SK-N-SH (cell line): ENCODE results near the gene OVAAL. TPM values are rescaled to one million over a fixed set of nuclear protein-coding genes. Genes with fewer than 3 reads are reported as not detected.

Experiments used
- CTCF ChIA-PET: fragments of 300-600, 350-600 bp; formaldehyde crosslinking; extraction: SDS; loops from one replicate; lab custom pipeline; 2021; lab: Yijun Ruan, JAX
- POLR2A ChIA-PET: fragments of 350-600 bp; sonication (Branson Sonifier 250); formaldehyde crosslinking; extraction: SDS; loops from one replicate; lab custom pipeline; 2020; ENCODE audit warnings: antibody characterized with exemption, inconsistent platforms; lab: Yijun Ruan, JAX
- DNase-seq: peaks from one replicate; pipeline ENCODE4 v3.0.0; 2012
- H2AFZ ChIP-seq: fragments of 200-600 bp; sonication (generic); 2 replicates; pipeline ENCODE4 v1.8.1; 2016; ENCODE audit warnings: antibody characterized with exemption, mild to moderate bottlenecking, low read depth
- H3F3A ChIP-seq: fragments of 200-600 bp; sonication (generic); replicated peaks from 2 replicates; pipeline ENCODE3; 2016; ENCODE audit warnings: antibody characterized with exemption, mild to moderate bottlenecking; ENCODE audit not compliant: insufficient read depth
- H3K27ac ChIP-seq, 2 experiments: fragments of 200-500 bp in 1 of 2; fragments of 200-600 bp in 1 of 2; sonication (Bioruptor generic) in 1 of 2; sonication (generic), shearing (Covaris generic) in 1 of 2; 2 replicates each; pipeline versions ENCODE4 v1.5.1 to v1.6.1; 2014 to 2016; ENCODE audit warnings: low read depth in 2 of 2, inconsistent platforms in 1 of 2, low read length in 1 of 2, mild to moderate bottlenecking in 1 of 2, mixed read lengths in 1 of 2
- H3K27me3 ChIP-seq: fragments of 200-600 bp; sonication (generic), shearing (Covaris generic); 2 replicates; pipeline ENCODE4 v1.6.1; 2016; ENCODE audit warnings: mixed run types; ENCODE audit not compliant: insufficient read depth
- H3K36me3 ChIP-seq, 2 experiments: fragments of 200-500 bp in 1 of 2; fragments of 200-600 bp in 1 of 2; sonication (Bioruptor generic) in 1 of 2; sonication (generic) in 1 of 2; replicated peaks in 1 of 2; 2 replicates each; pipeline versions ENCODE3 to v1.5.1; 2014 to 2016; ENCODE audit warnings: low read length in 1 of 2, mild to moderate bottlenecking in 1 of 2; ENCODE audit not compliant: insufficient read depth in 2 of 2, control insufficient read depth in 1 of 2
- H3K4me1 ChIP-seq, 2 experiments: fragments of 200-500 bp in 1 of 2; fragments of 200-600 bp in 1 of 2; sonication (Bioruptor generic) in 1 of 2; sonication (generic), shearing (Covaris generic) in 1 of 2; 2 replicates each; pipeline versions ENCODE4 v1.5.1 to v1.6.1; 2014 to 2016; ENCODE audit warnings: low read depth in 1 of 2, low read length in 1 of 2, mixed run types in 1 of 2; ENCODE audit not compliant: insufficient read depth in 2 of 2, control insufficient read depth in 1 of 2
- H3K4me2 ChIP-seq: fragments of 200-600 bp; sonication (generic), shearing (Covaris generic); 2 replicates; pipeline ENCODE4 v1.6.1; 2017; ENCODE audit warnings: mixed run types
- H3K4me3 ChIP-seq, 2 experiments: fragments of 200-500 bp in 1 of 2; fragments of 200-600 bp in 1 of 2; sonication (Bioruptor generic) in 1 of 2; sonication (generic), shearing (Covaris generic) in 1 of 2; 2 replicates each; pipeline versions ENCODE4 v1.5.1 to v1.8.1; 2014 to 2016; ENCODE audit warnings: low read depth in 2 of 2, inconsistent platforms in 1 of 2, low read length in 1 of 2, mild to moderate bottlenecking in 1 of 2, mixed read lengths in 1 of 2, moderate library complexity in 1 of 2
- H3K79me2 ChIP-seq: fragments of 200-600 bp; sonication (generic); 2 replicates; pipeline ENCODE4 v1.8.1; 2017; ENCODE audit warnings: mild to moderate bottlenecking; ENCODE audit not compliant: insufficient read depth
- H3K9ac ChIP-seq: fragments of 200-600 bp; sonication (generic); 2 replicates; pipeline ENCODE4 v1.6.1; 2017; ENCODE audit warnings: mixed run types
- H3K9me2 ChIP-seq: fragments of 200-600 bp; sonication (generic); 2 replicates; pipeline ENCODE4 v1.6.1; 2017; ENCODE audit warnings: mixed run types
- H3K9me3 ChIP-seq: fragments of 200-600 bp; sonication (generic); 2 replicates; pipeline ENCODE4 v1.6.1; 2017; ENCODE audit warnings: mixed run types, mild to moderate bottlenecking, moderate library complexity
- H4K20me1 ChIP-seq: fragments of 200-600 bp; sonication (generic); 2 replicates; pipeline ENCODE4 v1.6.1; 2017; ENCODE audit warnings: mild to moderate bottlenecking, mixed run types; ENCODE audit not compliant: insufficient read depth
- EP300 ChIP-seq, 2 experiments: IDR thresholded peaks; 2 replicates each; pipeline versions ENCODE4 v1.4.0 to v1.6.1; 2012; ENCODE audit warnings: borderline replicate concordance in 1 of 2, low read depth in 1 of 2, low read length in 1 of 2
- EZH2phosphoT487 ChIP-seq: fragments of 200-600 bp; sonication (generic); IDR thresholded peaks from 2 replicates; pipeline ENCODE4 v1.6.1; 2017; ENCODE audit warnings: low read depth, mixed run types, mild to moderate bottlenecking, antibody characterized with exemption, moderate library complexity, borderline replicate concordance
- GABPA ChIP-seq: IDR thresholded peaks from 2 replicates; pipeline ENCODE4 v1.4.0; 2012; ENCODE audit warnings: low read depth, mild to moderate bottlenecking
- GATA2 ChIP-seq: sonication (generic); formaldehyde crosslinking; IDR thresholded peaks from 2 replicates; pipeline ENCODE4 v1.5.0; 2020; ENCODE audit warnings: mild to moderate bottlenecking, missing genetic modification reagents
- MEF2A ChIP-seq: IDR thresholded peaks from 2 replicates; pipeline ENCODE4 v1.4.0; 2012; ENCODE audit warnings: low read depth, borderline replicate concordance
- RAD21 ChIP-seq: IDR thresholded peaks from 2 replicates; pipeline ENCODE4 v1.6.1; 2012; ENCODE audit warnings: mild to moderate bottlenecking, low read length
- RCOR1 ChIP-seq: fragments of 150-350 bp; IDR thresholded peaks from 2 replicates; pipeline ENCODE4 v1.6.1; 2017; ENCODE audit warnings: antibody characterized with exemption, low read length
- RFX5 ChIP-seq: IDR thresholded peaks from 2 replicates; pipeline ENCODE4 v1.6.1; 2012; ENCODE audit warnings: mild to moderate bottlenecking, improper control_type of control experiment, low read length
- RXRA ChIP-seq: IDR thresholded peaks from 2 replicates; pipeline ENCODE4 v1.4.0; 2012; ENCODE audit warnings: low read depth, mild to moderate bottlenecking, borderline replicate concordance
- SMC3 ChIP-seq: IDR thresholded peaks from 2 replicates; pipeline ENCODE4 v1.6.1; 2012; ENCODE audit warnings: low read depth, low read length, improper control_type of control experiment
- TCF12 ChIP-seq: IDR thresholded peaks from 2 replicates; pipeline ENCODE4 v1.4.0; 2012
- TEAD4 ChIP-seq: IDR thresholded peaks from 2 replicates; pipeline ENCODE4 v1.4.0; 2012; ENCODE audit warnings: mild to moderate bottlenecking, borderline replicate concordance; ENCODE audit not compliant: insufficient read depth
- YY1 ChIP-seq: IDR thresholded peaks from 2 replicates; pipeline ENCODE4 v1.4.0; 2012; ENCODE audit warnings: low read depth, mild to moderate bottlenecking
- WGBS: methylation state at CpG from one replicate; pipeline ENCODE4 v1.1.6; 2017; ENCODE audit warnings: low lambda C conversion rate; 5-methylcytosine and 5-hydroxymethylcytosine counted together
- polyA plus RNA-seq, 3 experiments: library from polyadenylated mRNA; depleted of rRNA; stranded (reverse); fragments of >200 nt; gene quantifications; 2 replicates each; pipeline ENCODE4 v1.2.3, GENCODE V29; 2012
- TF ChIP-seq, protein P1 (sequence below): fragments of 150-350 bp; IDR thresholded peaks from 2 replicates; pipeline ENCODE4 v1.6.1; 2017; ENCODE audit warnings: antibody characterized with exemption, low read length, low read depth, borderline replicate concordance
- TF ChIP-seq, protein P2 (sequence below): IDR thresholded peaks from 2 replicates; pipeline ENCODE4 v1.4.0; 2012; ENCODE audit warnings: low read depth, borderline replicate concordance
- TF ChIP-seq, protein P3 (sequence below): fragments of 150-350 bp; IDR thresholded peaks from 2 replicates; pipeline ENCODE4 v1.6.1; 2016; ENCODE audit warnings: mild to moderate bottlenecking, low read depth, low read length
- TF ChIP-seq, protein P4 (sequence below): IDR thresholded peaks from 2 replicates; pipeline ENCODE4; 2012

OVAAL gene
- polyA plus RNA-seq, 1 of the 3 experiments (the other 2 are of a cell fraction) = not detected

DNA sequence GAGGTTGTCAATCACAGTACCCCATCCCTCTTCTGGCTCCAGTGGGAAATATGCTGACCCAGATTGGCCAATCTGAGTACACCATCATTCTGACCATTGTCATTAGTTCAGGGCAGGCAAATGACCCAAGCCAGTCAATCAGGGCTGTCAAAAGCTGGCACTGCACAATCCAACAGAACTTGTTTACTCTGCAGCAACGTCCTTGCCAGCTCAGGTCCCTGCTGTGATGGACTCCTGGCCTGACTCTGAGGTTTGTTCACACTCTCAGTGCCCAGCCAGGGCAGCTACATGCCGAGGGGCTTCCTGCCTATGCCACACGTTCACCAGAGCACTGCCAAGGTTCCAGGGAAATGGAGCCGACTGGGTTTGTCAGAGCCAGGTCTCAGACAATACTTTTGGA lies 14.7 kb upstream of the OVAAL start (continued):
- no peak for TF ChIP-seq TEAD4
- TF ChIP-seq, all 33 proteins: peak for 0

DNA sequence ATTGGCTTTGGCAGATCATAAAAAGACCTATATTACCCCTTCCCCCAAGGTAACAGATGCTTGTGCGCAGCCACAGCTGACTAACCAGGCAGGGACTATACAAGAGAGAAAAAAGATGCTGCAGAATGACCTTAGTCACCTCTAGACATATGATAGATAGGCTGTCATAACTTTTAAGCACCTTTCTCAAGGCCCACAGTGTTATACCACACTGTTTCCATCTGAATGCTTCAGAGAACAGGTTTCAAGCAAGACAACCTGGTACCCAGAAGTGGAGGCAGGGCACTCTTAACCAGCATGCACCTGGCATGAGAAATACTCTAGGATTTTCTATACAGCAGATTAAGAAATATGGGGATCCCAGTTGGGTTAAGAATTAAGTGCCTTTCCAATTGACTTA lies 12.8 kb upstream of the OVAAL start:
- no peaks in the 10 kb centered on the region for H3F3A ChIP-seq
- no peak overlapping the region for H3K9ac ChIP-seq
- DNase-seq = no peak
- no peaks in the 10 kb centered on the region for H3K27me3 ChIP-seq
- WGBS = 100% methylated on average over 1 of the region's 1 CpG
- no peak overlapping the region for H3K4me2 ChIP-seq
- H3K79me2 ChIP-seq = no peaks in the 10 kb centered on the region
- no peak overlapping the region for H3K4me3 ChIP-seq
- ChIA-PET CTCF (interaction anchor here (1.4 to 1.5 kb wide), 2 partner anchors 30 to 317 kb away, joined by 6 read pairs; no protein-coding TSS in a partner anchor), POLR2A (no interaction called here)
- H3K9me2 ChIP-seq = no peaks in the 10 kb centered on the region
- H4K20me1 ChIP-seq = no peaks in the 10 kb centered on the region
- H3K36me3 ChIP-seq = no peaks in the 10 kb centered on the region
- no peak overlapping the region for H2AFZ ChIP-seq
- TF ChIP-seq RXRA = no peak
- TF ChIP-seq GATA2 (CRISPR knock-in tag) = no peak
- TF ChIP-seq YY1 = no peak
- TF ChIP-seq, protein P1, sequence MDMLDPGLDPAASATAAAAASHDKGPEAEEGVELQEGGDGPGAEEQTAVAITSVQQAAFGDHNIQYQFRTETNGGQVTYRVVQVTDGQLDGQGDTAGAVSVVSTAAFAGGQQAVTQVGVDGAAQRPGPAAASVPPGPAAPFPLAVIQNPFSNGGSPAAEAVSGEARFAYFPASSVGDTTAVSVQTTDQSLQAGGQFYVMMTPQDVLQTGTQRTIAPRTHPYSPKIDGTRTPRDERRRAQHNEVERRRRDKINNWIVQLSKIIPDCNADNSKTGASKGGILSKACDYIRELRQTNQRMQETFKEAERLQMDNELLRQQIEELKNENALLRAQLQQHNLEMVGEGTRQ = no peak
- TF ChIP-seq RCOR1 = no peak
- TF ChIP-seq, protein P2, sequence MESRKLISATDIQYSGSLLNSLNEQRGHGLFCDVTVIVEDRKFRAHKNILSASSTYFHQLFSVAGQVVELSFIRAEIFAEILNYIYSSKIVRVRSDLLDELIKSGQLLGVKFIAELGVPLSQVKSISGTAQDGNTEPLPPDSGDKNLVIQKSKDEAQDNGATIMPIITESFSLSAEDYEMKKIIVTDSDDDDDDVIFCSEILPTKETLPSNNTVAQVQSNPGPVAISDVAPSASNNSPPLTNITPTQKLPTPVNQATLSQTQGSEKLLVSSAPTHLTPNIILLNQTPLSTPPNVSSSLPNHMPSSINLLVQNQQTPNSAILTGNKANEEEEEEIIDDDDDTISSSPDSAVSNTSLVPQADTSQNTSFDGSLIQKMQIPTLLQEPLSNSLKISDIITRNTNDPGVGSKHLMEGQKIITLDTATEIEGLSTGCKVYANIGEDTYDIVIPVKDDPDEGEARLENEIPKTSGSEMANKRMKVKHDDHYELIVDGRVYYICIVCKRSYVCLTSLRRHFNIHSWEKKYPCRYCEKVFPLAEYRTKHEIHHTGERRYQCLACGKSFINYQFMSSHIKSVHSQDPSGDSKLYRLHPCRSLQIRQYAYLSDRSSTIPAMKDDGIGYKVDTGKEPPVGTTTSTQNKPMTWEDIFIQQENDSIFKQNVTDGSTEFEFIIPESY = no peak
- TF ChIP-seq SMC3 = no peak
- no peaks in the 10 kb centered on the region for H3K4me1 ChIP-seq
- no peaks in the 10 kb centered on the region for H3K9me3 ChIP-seq
- H3K27ac ChIP-seq = no peak overlapping the region

DNA sequence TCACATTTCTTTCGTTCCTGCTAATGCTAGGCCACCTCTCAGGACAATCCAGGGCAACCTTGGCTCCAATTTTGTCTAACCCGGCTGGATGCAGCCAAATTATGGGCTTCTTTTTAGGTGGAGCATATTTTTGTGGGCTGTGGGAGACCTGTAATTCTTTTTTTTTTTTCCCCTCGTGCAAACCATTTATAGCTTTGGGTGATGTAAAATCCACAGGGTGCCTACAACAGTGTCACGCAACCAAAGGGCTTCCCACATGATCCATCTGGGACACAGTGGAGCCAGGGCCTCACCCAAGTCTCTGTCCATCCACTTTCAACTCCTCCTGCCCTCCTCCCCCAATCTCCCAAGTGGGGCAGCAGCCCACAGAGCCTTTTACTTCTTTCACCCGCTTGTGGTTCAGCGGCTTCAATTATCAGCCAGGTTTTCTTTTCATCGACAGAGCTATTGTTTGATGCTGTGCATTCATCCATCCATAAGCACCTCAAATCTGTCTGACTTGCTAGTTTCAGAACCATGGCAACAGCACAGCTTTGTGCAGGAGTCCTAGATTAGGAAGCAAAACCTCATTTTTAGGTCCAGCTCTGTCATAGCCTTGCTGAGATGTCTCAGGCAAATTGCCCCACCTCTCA lies 10.0 kb upstream of the OVAAL start:
- no peaks in the 10 kb centered on the region for H3K9me3 ChIP-seq
- no peak overlapping the region for H3K4me2 ChIP-seq
- DNase-seq = no peak
- CTCF ChIA-PET = interaction anchor here (1.0 to 1.2 kb wide), 3 partner anchors 9 to 16 kb away, joined by 3 to 4 read pairs (median 3); no protein-coding TSS in a partner anchor
- H3K9ac ChIP-seq = no peak overlapping the region
- H3F3A ChIP-seq = no peaks in the 10 kb centered on the region
- POLR2A ChIA-PET = no interaction called here
- H3K9me2 ChIP-seq = no peaks in the 10 kb centered on the region
- no peaks in the 10 kb centered on the region for H3K79me2 ChIP-seq
- no peak overlapping the region for H2AFZ ChIP-seq
- no peak overlapping the region for H3K4me3 ChIP-seq
- H3K27ac ChIP-seq = no peak overlapping the region
- H3K36me3 ChIP-seq = no peaks in the 10 kb centered on the region
- no peaks in the 10 kb centered on the region for H3K27me3 ChIP-seq
- no peak for TF ChIP-seq TCF12
- no peak for TF ChIP-seq TEAD4
- no peak for TF ChIP-seq GATA2 (CRISPR knock-in tag)
- no peak for TF ChIP-seq RFX5
- no peak for TF ChIP-seq MEF2A
- no peak for TF ChIP-seq GABPA
- TF ChIP-seq, protein P3, sequence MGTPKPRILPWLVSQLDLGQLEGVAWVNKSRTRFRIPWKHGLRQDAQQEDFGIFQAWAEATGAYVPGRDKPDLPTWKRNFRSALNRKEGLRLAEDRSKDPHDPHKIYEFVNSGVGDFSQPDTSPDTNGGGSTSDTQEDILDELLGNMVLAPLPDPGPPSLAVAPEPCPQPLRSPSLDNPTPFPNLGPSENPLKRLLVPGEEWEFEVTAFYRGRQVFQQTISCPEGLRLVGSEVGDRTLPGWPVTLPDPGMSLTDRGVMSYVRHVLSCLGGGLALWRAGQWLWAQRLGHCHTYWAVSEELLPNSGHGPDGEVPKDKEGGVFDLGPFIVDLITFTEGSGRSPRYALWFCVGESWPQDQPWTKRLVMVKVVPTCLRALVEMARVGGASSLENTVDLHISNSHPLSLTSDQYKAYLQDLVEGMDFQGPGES = no peak
- no peak for TF ChIP-seq RAD21
- no peak for TF ChIP-seq RCOR1
- TF ChIP-seq YY1 = no peak
- TF ChIP-seq EZH2phosphoT487 = no peak
- TF ChIP-seq, protein P4, sequence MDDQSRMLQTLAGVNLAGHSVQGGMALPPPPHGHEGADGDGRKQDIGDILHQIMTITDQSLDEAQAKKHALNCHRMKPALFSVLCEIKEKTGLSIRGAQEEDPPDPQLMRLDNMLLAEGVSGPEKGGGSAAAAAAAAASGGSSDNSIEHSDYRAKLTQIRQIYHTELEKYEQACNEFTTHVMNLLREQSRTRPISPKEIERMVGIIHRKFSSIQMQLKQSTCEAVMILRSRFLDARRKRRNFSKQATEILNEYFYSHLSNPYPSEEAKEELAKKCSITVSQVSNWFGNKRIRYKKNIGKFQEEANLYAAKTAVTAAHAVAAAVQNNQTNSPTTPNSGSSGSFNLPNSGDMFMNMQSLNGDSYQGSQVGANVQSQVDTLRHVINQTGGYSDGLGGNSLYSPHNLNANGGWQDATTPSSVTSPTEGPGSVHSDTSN = no peak
- TF ChIP-seq EP300 (IDR thresholded peaks at IDR 0.05; ENCODE audit: borderline replicate concordance in 1 of 2, low read depth in 1 of 2, low read length in 1 of 2) = no peak
- H4K20me1 ChIP-seq = no peaks in the 10 kb centered on the region
- H3K4me1 ChIP-seq = no peaks in the 10 kb centered on the region
- WGBS = 86% methylated on average over 7 of the region's 7 CpGs
